ENCODE measurements around the gene MYO5B.

The MYO5B gene

GRCh38 chr18:49967636-49968313, 227.2 kb downstream of the MYO5B start:
- Histone ChIP-seq H3K79me2 (ENCODE audit: insufficient read depth, low read length) (no peaks in the 10 kb centered on the region), H3K36me3 (ENCODE audit: low read length) (no peaks in the 10 kb centered on the region), H4K20me1 (ENCODE audit: low read depth, low read length) (no peaks in the 10 kb centered on the region), H3K9me2 (replicated peaks; ENCODE audit: insufficient read depth, low read length) (no peaks in the 10 kb centered on the region), H3K4me3 (ENCODE audit: insufficient read depth, low read length, poor library complexity, severe bottlenecking) (no peak overlapping the region), H3K27ac (ENCODE audit: low read depth, low read length) (no peak overlapping the region), H2AFZ (ENCODE audit: low read depth, low read length, severe bottlenecking) (no peak overlapping the region), H3K9ac (ENCODE audit: low read length) (no peak overlapping the region), H3F3A (ENCODE audit: insufficient read depth) (no peaks in the 10 kb centered on the region), H3K27me3 (ENCODE audit: low read length) (peaks cover 4% of the 10 kb centered on the region; the same call in 1 of the 2 replicates), H3K9me3 (ENCODE audit: insufficient read depth, low read length) (no peaks in the 10 kb centered on the region), H3K4me2 (ENCODE audit: low read depth, low read length, poor library complexity, severe bottlenecking) (no peak overlapping the region)
- TF ChIP-seq CTCF (IDR thresholded peaks at IDR 0.05; ENCODE audit: insufficient read depth, low read length, poor library complexity, severe bottlenecking) (no peak), EZH2phosphoT487 (conservative IDR thresholded peaks at IDR 0.05; ENCODE audit: low read length) (no peak)

DNA sequence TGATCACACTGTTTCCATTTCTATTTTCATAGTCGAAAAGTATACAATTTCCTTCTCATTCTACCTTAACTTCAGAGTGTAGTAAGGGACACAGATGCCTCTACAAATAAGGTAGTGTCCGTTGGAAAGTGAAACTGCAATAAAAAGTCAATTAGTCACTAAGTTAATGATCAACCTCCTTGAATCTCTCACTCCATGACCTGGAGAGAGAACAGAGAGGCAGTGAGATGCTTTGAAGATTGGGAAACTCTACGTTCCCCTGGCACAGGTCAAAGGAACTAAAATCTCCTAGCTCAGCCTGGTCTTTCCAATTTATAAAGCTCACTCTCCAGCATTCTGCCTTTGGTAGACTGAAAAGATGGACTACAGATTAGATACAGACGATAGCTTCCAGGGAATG, 227.8 kb downstream of the MYO5B start:
- no peak overlapping the region for H3K9ac ChIP-seq (ENCODE audit: low read length)
- TF ChIP-seq CTCF (IDR thresholded peaks at IDR 0.05; ENCODE audit: insufficient read depth, low read length, poor library complexity, severe bottlenecking) (no peak), EZH2phosphoT487 (conservative IDR thresholded peaks at IDR 0.05; ENCODE audit: low read length) (no peak)
- H2AFZ ChIP-seq (ENCODE audit: low read depth, low read length, severe bottlenecking) = no peak overlapping the region
- H4K20me1 ChIP-seq (ENCODE audit: low read depth, low read length) = no peaks in the 10 kb centered on the region
- H3K27me3 ChIP-seq (ENCODE audit: low read length) = peaks cover 4% of the 10 kb centered on the region; the same call in 1 of the 2 replicates
- no peak overlapping the region for H3K27ac ChIP-seq (ENCODE audit: low read depth, low read length)
- H3K36me3 ChIP-seq (ENCODE audit: low read length) = no peaks in the 10 kb centered on the region
- no peaks in the 10 kb centered on the region for H3K9me2 ChIP-seq (replicated peaks; ENCODE audit: insufficient read depth, low read length)
- H3K4me2 ChIP-seq (ENCODE audit: low read depth, low read length, poor library complexity, severe bottlenecking) = no peak overlapping the region
- no peaks in the 10 kb centered on the region for H3K79me2 ChIP-seq (ENCODE audit: insufficient read depth, low read length)
- H3K9me3 ChIP-seq (ENCODE audit: insufficient read depth, low read length) = no peaks in the 10 kb centered on the region
- H3F3A ChIP-seq (ENCODE audit: insufficient read depth) = no peaks in the 10 kb centered on the region
- no peak overlapping the region for H3K4me3 ChIP-seq (ENCODE audit: insufficient read depth, low read length, poor library complexity, severe bottlenecking)

- Histone ChIP-seq H3K9me2 (replicated peaks; ENCODE audit: insufficient read depth, low read length) (no peaks in the 10 kb centered on the region), H3K27ac (ENCODE audit: low read depth, low read length) (no peak overlapping the region), H3F3A (ENCODE audit: insufficient read depth) (no peaks in the 10 kb centered on the region), H3K27me3 (ENCODE audit: low read length) (peaks cover 4% of the 10 kb centered on the region; the same call in 1 of the 2 replicates), H3K36me3 (ENCODE audit: low read length) (no peaks in the 10 kb centered on the region), H3K4me2 (ENCODE audit: low read depth, low read length, poor library complexity, severe bottlenecking) (no peak overlapping the region), H2AFZ (ENCODE audit: low read depth, low read length, severe bottlenecking) (no peak overlapping the region), H3K4me3 (ENCODE audit: insufficient read depth, low read length, poor library complexity, severe bottlenecking) (no peak overlapping the region), H4K20me1 (ENCODE audit: low read depth, low read length) (no peaks in the 10 kb centered on the region), H3K9me3 (ENCODE audit: insufficient read depth, low read length) (no peaks in the 10 kb centered on the region), H3K9ac (ENCODE audit: low read length) (no peak overlapping the region), H3K79me2 (ENCODE audit: insufficient read depth, low read length) (no peaks in the 10 kb centered on the region)
- TF ChIP-seq EZH2phosphoT487 (conservative IDR thresholded peaks at IDR 0.05; ENCODE audit: low read length) (no peak), CTCF (IDR thresholded peaks at IDR 0.05; ENCODE audit: insufficient read depth, low read length, poor library complexity, severe bottlenecking) (no peak)
These were observed 228.9 kb downstream of the MYO5B start for GRCh38 chr18:49966090-49966489.
